ENCODE data around the gene CASZ1.
A peak's percentile ranks its signal among the peaks of the same experiment; 100 is the strongest.

The CASZ1 gene

DNA sequence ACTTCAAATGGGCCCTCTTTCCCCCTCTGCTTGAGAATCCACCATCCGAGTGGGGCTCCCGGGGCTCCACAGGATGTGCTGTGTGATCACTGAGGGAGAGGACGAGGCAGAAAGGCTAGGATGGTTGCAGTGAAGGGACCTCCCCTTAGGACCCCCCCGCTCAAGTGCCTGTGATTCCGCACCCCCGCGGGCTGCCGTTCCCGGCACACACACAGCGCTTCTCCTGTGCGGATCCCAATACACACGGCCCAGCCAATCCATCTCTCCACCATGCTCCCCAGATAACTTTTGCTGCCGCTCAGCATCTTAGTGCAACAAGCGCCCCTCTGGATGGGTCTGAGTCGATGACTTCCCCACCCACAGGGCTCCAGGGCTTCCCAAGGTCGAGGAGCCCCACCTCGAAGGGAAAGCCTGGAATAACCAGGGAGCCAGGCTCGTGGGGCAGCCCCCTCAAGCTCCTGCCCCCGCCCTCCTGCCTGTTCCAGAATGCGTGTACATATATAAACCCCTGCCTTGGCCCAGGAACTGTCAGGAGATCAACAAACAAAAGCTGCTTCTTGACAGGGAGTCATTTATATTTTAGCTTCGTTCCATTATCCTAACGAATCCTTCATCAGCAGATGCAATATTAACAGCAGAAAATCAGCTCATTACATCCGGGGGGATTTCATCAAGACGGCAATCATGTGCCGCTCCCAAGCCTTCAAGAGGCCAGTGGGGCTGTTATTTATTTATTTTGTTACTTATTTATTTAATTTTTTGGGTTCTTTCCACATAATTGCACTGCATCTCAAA is 83.7 kb downstream of the CASZ1 start:
- DNase-seq (ENCODE audit: extremely low read depth in 1 of 2, low read depth in 1 of 2): no peak

DNA sequence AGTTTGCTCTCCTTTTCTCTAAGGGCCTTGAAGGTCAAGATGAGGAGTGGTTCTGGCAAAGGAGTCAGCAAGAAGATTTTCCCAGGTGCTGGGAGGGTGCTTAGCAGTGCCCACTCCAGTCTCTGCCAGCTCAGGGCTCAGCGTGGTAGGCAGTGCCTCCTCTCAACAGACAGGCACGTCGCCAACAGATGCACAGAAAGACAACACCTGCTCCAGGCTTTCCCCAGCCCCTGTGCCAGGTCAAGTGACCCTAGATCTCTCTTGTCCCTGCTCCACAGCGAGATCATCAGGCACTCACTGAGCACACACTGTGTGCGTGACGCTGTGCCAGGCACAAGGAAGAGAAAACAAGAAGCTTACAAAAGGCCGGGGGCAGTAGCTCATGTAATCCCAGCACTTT is 86.0 kb downstream of the CASZ1 start:
- no peak for DNase-seq (ENCODE audit: extremely low read depth in 1 of 2, low read depth in 1 of 2)

DNA sequence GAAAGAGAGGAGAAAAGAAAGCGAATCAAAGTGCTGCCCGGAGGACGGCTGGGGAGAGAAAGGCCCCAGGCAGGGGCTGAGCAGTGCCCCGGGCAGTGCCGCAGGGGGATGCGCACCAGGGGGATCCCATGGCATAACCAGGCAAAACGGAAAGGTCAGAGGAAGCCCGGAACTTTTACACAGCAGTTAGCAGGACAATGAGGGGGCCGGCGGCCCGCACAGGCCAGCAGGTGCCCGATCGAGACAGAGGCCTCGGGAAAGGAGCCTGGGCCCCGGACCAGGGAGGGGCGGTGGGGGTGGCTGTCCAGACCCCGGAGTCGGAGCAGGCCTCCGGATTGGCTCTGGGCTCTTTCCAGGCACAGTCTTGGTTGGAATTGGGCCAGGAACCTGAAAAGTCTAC is 86.8 kb downstream of the CASZ1 start:
- DNase-seq (ENCODE audit: extremely low read depth in 1 of 2, low read depth in 1 of 2): no peak

DNA sequence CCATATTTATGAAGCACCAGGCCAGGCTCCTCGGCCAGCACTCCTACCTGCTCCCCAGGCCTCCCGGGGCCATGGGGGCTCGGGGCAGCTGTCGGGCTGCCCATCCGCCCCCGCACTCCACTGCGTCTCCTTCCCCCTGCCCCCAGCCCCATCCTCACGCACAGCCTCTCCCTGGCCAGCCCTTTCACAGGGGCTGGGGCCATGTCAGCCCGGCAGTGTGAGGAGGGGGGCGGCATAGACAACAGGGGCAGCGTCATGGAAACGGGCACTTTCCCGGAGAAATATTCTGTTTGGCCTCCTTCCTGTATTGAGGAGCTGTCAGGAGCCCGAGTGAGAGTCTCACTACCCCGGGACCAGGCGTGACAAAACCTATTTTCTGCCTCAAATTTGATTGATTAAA is 87.3 kb downstream of the CASZ1 start:
- no peak for DNase-seq (ENCODE audit: extremely low read depth in 1 of 2, low read depth in 1 of 2)

DNA sequence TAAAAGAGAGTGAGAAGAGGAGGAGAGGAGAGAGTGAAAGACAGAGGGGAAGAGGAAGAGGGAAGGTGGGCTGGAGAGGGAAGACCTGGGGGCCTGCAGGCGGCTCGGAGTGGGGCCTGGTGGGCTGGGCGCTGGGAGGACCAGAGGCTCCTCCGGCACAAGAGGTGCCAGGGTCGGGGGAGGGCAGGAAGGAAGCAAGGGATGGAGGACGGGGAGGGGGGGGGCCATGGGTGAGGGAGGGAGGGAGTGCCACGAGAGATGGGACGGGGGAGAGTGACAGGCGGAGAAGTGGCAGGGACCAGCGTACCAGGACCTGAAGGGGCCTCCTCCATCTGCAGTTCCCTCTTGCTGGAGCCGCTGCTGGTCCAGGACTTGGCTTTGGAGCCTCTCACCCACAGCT is 87.7 kb downstream of the CASZ1 start:
- DNase-seq (ENCODE audit: extremely low read depth in 1 of 2, low read depth in 1 of 2): no peak

DNA sequence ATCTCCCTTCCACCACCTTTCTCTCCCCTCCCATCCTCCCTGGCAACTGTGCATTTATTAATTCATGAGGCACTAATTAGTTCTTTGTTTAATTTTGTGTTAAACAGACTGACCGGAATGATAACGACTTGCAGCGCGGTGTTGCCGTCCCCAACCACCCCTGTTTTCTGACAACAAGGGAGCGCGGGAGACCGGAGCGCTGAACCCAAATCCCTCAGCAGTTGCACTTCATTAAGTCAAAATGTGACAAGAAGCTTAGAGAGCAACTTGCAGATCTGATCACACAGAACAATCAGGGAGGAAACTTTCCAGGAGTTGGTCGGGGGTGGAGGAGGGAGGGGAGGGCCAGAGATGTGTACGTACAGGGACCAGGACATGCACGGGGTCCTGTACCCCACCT is 89.2 kb downstream of the CASZ1 start:
- no peak for DNase-seq (ENCODE audit: extremely low read depth in 1 of 2, low read depth in 1 of 2)

DNA sequence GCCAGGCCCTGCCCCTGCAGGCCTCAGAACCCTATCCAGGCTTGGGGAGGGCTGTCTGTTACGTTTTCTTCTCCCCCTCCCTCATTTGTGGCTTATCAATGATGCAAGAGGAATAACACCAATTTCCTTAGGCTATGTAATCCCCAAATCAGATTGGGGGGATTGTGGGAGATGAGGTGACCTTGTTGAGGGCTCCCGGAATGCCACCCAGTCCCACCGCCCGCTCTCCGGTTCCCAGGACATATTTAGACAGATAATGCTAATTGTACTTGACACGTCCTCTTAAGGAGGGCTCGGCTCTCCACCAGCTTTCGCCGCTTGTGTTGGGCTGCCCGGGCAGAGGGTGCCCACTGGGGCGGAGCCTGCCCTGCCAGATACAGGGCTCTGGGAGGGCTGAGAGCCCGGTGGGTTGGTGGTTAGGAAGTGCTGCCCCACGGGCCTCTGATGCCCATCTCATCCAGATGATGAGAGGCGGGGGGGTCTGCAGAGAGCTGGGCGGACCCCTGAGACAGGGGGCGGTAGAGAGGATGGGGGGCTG is 90.0 kb downstream of the CASZ1 start:
- no peak for DNase-seq (ENCODE audit: extremely low read depth in 1 of 2, low read depth in 1 of 2)

DNA sequence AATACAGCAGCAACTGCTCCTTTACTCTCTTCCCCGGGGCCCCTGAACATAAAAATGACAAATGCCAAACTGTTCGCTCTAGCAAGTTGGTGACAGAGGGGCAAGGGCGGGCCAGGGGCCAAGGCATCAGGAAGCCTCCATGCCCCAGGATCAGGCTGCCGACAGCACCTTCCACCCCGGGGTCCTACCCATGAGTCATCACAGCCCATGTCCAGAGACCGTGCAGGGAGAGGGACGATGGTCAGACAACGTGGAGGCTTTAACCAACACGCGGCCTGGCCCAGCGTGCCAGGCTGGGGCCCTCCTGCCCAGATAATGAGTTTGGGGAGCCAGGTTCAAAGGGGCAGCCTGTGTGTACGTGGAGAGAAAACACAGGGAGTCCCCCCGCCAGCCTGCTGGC is 90.5 kb downstream of the CASZ1 start:
- no peak for DNase-seq (ENCODE audit: extremely low read depth in 1 of 2, low read depth in 1 of 2)

DNA sequence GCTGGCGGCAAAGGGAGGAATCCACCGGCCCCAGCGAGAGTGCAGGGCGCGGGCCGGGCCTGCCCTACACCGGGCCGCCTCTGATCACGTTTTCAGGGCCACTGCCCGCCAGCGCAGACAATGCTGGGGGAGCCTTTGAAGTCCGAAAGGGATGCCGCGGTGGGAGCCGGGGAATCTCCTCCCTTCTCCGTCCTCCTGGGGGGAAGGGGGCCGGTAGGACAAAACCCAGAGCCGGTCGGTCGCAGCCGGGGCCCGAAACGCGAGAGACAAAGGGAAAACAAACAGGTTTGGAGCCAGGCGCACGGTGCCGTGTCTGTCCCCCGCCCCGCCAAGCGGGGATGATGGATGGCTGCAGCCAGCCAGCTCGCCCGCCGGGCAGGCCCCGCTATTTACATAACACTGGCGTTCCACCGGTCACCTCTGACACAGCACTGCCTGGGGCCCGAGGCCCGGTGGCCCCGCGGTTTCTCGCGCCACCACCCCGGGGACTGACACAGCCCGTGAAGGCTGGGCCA is 92.0 kb downstream of the CASZ1 start:
- no peak for DNase-seq (ENCODE audit: extremely low read depth in 1 of 2, low read depth in 1 of 2)

DNA sequence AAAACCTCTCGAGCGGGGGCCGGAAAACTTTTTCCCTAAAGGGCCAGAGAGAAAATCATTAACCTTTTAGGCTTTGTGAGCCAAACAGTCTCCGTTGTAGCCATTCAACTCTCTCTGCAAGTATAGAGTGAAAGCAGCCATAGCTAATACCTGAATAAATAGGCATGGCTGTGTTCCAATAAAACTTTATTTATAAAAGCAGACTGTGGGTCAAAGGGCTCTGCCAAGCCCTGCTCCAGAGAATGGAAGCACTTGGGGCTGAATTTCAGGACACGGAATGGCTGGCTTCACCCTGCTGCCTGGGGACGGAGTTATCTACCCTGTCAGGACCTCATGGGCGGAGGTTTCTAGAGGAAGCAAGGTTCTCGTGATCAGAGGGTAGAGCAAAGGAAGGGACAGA is 92.7 kb downstream of the CASZ1 start:
- no peak for DNase-seq (ENCODE audit: extremely low read depth in 1 of 2, low read depth in 1 of 2)

DNA sequence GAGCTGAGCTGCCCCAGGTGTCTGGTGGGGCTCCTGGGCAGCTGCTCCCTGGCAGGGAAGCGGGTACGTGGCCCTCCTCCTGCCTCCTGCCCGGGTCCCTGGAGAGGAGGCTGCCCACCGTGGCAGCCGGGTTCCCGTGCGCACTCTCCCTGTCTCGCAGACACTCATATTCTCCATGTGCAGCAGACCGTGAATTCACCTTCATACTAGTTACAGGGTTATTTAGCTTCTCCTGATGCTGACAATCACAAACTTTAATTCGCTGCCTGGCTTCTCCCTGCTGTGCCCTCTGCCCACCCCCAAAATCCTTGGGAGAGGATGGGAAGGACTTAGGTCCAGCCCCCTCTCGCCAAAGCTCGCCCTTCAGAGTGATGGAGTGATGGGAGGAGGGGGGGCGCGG is 95.3 kb downstream of the CASZ1 start:
- no peak for DNase-seq (ENCODE audit: extremely low read depth in 1 of 2, low read depth in 1 of 2)

DNA sequence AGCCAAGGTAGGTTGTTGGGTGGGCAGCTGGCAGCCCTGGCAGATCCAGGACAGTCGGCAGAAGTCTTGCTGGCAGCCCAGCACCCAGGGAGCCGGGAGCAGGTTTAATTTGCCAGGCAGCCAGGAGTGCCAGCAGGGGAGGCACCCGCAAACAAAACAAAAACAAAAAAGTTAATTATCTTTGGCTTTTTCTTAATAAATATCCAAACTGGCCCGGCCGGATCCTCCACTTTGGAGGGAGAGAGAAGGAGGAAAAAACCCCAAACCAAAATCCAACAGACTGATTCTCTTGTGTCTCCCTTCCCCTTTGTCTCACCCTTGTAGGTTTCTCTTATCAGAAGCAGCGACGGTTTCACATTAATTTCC is 97.0 kb downstream of the CASZ1 start:
- no peak for DNase-seq (ENCODE audit: extremely low read depth in 1 of 2, low read depth in 1 of 2)

DNA sequence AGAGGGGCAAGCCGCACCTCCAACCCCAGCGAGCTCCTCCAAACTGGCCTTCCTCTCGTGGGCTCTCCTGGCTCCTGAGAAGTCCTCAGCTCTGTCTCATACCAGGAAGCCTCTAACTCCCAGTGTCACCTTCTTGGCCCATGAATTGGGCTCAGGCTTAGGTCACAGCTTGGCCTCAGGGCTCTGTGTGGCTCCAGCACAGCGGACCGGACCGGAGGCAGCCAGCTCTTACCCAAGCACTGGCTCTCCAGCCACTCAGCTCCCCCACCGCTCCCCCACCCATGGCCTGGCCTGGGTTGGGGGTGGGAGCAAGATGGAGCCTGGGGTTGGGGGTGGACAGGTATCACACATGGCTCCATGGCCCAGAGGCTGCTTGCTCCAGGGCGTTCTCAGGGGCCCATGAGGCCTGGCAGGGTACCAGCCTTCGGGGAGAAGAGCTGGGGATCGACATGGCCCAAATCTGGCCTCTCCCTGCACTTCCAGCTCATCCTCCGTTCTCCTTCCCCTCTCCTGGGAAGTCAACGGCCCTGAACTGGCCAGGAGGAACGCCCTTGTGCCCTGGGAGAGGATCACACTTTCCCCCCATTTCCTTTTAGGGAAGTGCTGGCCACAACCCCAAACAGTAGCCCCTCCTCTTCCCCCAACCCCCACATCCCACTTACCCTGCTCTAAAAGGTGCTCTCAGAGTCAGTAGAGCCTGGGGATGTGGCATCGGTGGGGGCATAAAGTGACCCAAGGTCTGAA is 97.5 kb downstream of the CASZ1 start:
- DNase-seq (ENCODE audit: extremely low read depth in 1 of 2, low read depth in 1 of 2): no peak

DNA sequence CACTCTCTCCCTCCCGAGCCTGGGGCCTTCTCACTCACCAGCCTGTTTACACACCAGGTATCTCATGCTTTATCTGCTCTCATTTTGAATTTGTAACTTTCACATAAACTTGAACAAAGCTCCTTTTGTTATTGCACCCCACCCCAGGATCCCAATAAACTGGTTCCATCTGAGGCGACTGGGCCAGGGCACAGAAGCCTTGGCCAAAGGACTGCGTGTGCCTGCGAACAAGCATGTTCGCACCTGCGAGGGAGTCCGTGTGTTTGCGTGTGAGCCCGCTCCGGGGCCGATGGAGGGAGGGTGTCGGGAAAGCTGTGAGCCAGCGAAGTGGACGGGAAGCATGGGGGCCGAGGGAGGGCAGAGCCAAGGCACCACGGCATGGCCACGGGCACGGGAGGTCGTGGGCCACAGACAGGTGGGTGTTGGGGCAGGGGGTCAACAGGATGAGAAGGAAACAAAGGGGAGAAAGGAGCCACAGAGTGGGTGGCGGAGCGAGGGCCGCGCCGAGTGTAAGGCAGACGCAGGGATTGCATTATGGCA is 98.8 kb downstream of the CASZ1 start:
- DNase-seq (ENCODE audit: extremely low read depth in 1 of 2, low read depth in 1 of 2): no peak

DNA sequence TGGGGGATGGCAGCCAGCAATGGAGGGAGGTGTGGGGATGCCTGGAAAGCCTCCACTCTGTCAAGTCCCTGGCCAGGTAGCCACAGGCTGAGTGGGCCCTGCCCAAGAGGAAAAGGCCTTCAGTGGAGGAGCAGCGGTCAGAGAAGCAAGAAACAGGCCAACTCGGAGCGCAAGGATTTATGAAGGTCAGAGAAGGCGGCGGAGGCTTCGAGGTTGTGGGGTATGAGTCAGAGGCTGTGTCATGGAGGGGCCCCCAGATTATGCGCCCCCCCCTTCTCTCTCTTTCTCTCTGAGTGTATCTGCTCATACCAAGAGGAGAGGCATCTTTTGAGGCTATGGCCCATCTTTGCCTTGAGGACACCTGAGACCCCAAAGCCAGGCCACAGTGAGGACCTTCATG is 99.5 kb downstream of the CASZ1 start:
- DNase-seq (ENCODE audit: extremely low read depth in 1 of 2, low read depth in 1 of 2): peak in 1 of 2 donors; percentile 53

DNA sequence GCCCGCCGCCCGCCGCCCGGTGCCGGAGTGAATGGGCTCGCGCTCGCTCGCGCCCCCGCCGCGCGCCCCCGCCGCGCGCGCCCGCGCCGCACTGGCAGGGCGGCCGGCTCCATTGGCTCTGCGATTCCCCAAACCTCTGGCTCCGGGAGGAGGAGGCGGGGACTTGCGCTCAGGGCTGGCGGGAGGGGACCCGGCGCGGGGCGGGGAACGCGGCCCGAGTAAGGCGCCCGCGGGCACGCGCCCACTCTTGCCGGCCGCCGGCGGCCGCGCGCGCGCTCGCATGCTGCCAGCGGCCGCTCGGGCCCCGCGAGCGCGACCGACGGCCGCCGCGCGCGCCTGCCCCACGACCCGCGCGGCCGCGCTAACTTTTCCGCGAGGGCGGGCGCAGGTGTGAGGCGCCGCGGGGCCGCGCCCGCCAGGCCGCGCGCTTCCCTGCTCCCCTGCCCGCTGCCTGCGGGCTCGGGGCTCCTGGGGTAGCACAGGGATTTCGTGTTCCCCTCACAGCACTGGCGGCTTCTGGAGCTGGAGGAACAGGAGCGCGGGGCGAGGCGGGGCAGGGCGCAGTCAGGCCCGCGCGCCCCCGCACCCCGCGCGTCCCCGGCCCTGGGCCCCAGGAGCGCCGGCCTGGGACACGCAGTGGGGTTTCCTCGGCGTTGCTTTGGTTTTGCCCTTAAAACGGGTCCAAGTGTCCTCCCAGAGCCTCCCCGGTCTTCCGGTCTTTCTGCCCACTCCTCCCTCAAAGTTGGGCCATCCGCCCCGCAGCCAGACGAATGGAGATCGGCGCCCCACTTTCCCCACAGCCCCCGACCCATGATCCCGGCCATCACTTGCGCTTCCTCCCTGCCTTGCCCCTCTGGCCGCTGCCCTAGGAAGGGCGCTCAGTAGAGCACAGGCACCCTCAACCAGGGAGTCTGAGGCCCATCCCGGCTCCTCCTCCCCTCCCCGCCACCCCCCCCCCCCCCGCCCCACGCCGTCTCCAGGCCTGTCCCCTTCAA is 101.5 kb downstream of the CASZ1 start:
- peak; percentile 50 to 59 for DNase-seq (ENCODE audit: extremely low read depth in 1 of 2, low read depth in 1 of 2)

DNA sequence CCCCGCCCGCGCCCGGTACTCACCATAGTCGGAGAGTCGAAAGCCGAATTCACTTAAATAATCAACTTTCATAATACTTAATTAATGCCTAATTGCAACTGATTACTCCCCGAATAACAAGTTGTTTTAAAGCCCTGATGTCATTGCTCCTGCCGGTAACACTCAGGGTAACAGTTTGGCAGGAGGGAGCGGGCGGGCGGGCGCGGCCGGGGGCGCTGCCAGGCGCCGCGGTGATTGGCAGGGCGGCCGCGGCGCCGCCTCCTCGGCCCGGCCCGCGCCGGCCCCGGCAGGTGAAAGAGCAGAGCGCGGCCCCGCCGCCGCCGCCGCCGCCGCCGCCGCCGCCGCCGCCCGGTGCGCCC is 102.2 kb downstream of the CASZ1 start:
- peak in 1 of 2 donors; percentile 21 for DNase-seq (ENCODE audit: extremely low read depth in 1 of 2, low read depth in 1 of 2)

DNA sequence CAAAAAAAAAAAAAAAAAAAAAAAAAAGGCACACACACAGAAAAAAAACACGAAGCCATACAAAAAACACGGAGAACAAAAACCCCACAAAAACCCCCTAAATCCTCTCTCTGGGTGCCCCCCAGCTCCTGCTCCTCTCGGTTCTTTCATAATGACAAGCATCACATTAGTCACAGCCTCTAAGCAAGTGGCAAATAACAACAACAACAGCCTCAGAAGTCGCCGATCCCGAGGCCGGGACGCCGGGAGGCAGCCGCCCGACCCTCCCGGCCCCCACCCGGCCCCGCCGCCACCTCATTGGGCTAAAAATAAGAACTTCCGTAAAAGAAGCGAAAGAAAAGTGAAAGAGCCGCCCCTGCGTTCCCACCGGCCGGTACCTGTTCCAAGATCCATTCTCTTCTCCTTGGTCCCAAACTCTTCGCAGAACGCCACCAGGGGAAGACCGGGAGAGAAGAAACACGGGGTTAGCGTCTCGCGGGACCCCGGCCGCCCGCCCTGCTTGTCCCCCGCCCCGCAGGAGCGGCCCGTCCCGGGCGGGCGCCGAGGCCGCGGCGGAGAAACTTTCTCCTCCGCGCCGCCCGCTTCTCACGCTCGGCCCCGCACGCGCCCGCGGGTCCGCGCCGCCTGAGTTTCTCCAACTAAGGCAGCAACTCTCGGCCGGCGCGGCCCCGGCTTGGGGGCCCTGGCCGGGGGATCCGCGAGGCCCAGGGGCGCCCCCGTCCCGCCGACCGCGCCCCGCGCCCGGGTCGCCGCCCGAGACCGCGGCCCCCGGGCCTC is 102.8 kb downstream of the CASZ1 start:
- no peak for DNase-seq (ENCODE audit: extremely low read depth in 1 of 2, low read depth in 1 of 2)

DNA sequence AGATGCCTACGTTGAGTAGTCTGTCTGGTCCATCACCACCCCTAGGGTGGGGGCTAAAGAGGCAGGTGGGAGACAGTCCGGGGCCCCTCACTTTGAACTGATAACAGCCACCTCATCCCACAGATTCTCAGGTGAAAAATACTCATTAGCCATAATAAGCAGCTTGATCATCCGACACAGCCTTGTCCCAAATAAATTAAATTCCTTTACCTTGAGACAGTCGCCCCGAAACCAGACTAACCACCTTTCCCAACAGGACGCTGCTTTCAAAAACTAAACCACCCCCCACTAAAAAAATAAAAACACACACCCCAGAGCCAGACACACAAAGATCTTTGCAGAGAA is 103.3 kb downstream of the CASZ1 start:
- DNase-seq (ENCODE audit: extremely low read depth in 1 of 2, low read depth in 1 of 2): no peak
